Left ventricle myocardium superior (tissue), 1 donor: ENCODE measurements around the gene LTK. TPM values are rescaled to one million over a fixed set of nuclear protein-coding genes. Genes with fewer than 3 reads are reported as not detected.
"Not testable (repeated sequence)": the region's sequence is repeated elsewhere in the genome, so short reads cannot be mapped to it uniquely, and the experiment has no call there.

ENCODE experiments used
- ATAC-seq: fragments of 200-7000 bp; cut with Tn5 transposase; one replicate; pipeline ENCODE4 v1.9.1; 2020; ENCODE audit warnings: mild to moderate bottlenecking, moderate library complexity
- DNase-seq: peaks from one replicate; pipeline ENCODE4 v3.0.0-alpha.2; 2020
- intact Hi-C: fragments of 100-400 bp; cut with micrococcal nuclease; formaldehyde crosslinking; loops from one replicate; pipeline ENCODE4 v1.11.0; 2022
- total RNA-seq: library from RNA; stranded (reverse); fragmentation: NEBNext Ultra II Directional; extraction: Animal tissue kit (Norgen Biotek cat#: 25700); gene quantifications from one replicate; pipeline ENCODE4 v1.2.1, GENCODE V29; 2021
- donor health status: DM: no; HTN: yes; CAD: no; lungs with severe emphysema.

The LTK gene
- total RNA-seq, 1 donor from 2014 or later = 1.5 TPM

GRCh38 chr15:41484937-41485625 is 28.5 kb downstream of the LTK start:
- intact Hi-C loops = no loop called here
- DNase-seq (no peak), ATAC-seq (no peak)

- ATAC-seq = no peak
- DNase-seq = no peak
- intact Hi-C loops = no loop called here
Observed at GRCh38 chr15:41483519-41483918, 30.1 kb downstream of the LTK start.

GRCh38 chr15:41483115-41483514 is 30.5 kb downstream of the LTK start:
- ATAC-seq (no peak), DNase-seq (no peak)
- intact Hi-C loops = no loop called here

- intact Hi-C loops = no loop called here
- ATAC-seq = no peak
- DNase-seq = no peak
Observed at GRCh38 chr15:41482110-41482877, 31.3 kb downstream of the LTK start.

GRCh38 chr15:41480396-41481140 is 33.1 kb downstream of the LTK start:
- intact Hi-C loops = no loop called here
- ATAC-seq = no peak
- DNase-seq = no peak

DNA sequence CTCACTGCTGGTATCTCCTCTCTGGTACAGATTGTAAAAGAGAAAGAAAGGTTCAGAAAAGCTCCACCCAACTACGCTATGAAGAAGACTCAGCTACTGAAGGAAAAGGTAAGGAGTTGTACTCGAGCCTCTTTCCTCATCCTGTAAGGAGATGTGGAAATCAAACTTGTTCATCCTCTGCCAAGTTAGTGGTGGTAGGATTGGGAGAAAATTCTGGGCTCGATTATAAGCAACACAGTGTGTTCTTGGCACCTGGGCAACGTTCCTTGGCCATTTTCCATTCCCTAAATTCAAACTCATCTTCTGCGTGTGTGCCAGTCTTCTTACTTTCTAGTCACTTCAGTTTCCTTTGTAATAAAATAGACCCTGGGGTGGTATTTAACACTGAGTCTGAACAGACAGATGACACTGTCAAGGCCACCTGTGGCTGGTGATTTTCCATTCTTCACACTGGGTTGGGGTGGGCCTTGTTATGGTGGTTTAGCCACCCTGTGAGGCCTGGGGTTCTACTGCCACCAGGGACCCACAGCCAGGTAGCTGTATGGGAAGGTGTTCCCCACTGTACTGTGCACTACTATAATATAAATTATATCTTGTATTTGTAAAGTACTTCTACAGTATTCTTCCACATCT is 37.1 kb downstream of the LTK start:
- intact Hi-C loops = no loop called here
- DNase-seq = no peak
- ATAC-seq = peak; percentile 7

DNA sequence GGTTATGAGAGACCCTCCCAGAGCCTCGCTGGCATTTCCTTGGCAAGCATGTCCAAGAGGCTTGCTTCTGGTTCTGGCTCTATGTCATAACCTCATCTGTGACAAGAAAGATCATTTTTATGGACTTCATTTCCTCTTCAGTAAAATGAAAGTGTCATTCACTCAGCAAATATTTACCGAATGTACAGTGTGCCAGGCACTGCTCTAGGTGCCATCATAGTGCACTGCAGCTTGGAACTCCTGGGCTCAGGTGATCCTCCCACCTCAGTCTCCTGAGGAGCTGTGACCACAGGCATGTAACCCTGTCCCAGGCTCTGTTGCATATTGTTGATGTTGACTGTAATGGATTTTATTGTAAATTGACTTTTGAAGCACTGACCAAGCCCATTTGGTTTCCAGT is 38.7 kb downstream of the LTK start:
- DNase-seq (no peak), ATAC-seq (no peak)
- intact Hi-C loops = no loop called here

DNA sequence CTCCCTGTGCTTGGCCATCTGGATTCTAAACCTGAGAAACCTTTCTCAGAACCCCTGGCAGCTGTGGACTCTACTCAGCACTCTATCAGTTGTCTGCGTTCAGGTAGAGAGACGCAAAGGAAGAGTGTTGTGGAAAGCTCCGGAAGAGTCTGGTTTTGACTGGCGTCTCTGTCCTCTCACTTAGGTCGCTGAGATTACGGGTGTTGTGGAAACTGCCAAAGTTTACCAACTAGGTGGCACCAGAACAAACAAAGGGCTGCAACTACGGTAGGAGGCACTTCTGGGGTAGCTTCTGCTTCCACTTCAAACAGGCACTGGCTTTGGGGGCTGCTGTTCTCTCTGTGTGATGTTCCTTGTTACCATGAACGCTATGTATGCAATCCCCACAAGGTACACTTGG is 39.2 kb downstream of the LTK start:
- ATAC-seq (no peak), DNase-seq (no peak)
- intact Hi-C loops = no loop called here

DNA sequence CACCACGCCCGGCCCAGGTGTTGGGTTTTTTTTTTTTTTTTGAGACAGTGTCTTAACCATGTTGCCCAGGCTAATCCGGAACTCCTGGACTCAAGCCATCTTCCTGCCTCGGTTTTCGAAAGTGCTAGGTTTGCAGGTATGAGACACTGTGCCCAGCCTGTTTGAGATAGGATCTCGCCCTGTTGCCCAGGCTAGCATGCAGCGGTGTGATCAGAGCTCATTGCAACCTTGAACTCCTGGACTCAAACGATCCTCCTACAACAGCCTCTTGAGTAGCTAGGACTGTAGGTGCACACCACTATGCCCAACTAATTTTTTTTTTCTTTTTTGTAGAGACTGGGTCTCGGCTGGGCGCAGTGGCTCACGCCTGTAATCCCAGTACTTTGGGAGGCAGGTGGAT is 40.2 kb downstream of the LTK start:
- DNase-seq (no peak), ATAC-seq (no peak)
- intact Hi-C loops = no loop called here

DNA sequence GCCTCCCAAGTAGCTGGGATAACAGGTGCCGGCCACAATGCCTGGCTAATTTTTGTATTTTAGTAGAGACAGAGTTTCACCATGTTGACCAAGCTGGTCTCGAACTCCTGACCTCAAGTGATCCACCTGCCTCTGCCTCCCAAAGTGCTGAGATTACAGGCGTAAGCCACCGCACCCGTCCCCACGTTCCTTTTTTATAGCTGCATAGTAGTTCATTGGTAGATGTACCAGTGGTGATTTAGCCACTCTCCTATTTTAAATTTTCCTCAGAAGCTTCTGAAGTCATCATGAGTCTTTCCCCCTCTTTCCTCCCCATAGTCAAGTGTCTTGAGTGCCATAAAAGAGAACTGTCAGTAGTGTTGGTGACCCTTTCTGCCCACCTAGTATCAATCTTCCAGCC is 44.0 kb downstream of the LTK start:
- intact Hi-C loops, ATAC-seq, DNase-seq: not testable (repeated sequence)

DNA sequence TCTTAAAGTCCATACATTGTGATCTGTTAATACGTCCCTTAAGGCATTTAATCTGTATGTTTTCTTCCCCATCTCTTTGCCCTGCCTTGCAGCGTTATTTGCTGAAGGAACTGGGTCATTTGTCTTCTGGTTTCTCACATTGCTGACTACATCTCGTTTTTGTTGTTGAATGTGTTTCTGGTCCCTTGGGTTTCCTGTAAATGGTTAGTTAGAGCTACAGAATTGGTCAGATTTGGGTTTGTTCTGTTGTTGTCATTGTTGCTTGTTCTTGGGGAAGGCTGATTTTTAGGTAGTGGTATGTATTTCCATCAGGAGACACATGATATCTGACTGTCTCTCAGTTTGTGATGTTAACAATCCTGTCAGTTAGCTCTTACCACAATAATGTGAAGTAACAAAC is 46.9 kb downstream of the LTK start:
- ATAC-seq = no peak
- no peak for DNase-seq
- intact Hi-C loops = no loop called here

- ATAC-seq (no peak), DNase-seq (no peak)
- intact Hi-C loops = no loop called here
Observed at GRCh38 chr15:41465822-41466421, 47.7 kb downstream of the LTK start.

DNA sequence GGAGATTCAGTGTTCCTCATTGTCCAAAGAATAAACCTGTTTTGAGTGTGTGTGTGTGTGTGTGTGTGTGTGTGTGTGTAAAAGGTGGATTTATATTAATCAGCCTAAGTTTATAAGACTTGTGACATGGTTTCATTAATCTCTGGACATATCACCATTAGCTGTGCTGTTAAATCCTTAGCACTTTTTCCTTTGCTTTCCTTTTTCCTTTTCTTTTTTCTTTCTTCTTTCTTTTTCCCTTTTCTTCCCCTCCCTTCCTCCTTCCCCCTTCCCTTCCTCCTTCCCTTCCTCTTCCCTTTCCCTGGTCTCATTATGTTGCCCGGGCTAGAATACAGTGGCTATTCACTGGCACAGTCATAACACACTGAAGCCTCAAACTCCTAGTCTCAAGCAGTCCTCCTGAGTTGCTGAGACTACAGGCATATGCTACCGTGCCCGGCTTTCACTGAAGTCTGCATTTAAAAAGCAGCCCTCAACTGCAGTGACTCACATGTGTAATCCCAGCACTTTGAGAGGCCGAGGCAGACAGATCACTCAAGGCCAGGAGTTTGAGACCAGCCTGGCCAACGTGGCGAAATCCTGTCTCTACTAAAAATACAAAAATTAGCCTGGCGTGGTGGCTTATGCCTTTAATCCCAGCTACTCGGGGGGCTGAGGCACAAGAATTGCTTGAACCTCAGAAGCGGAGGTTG is 48.6 kb downstream of the LTK start:
- intact Hi-C loops = no loop called here
- DNase-seq (no peak), ATAC-seq (no peak)

- intact Hi-C loops = no loop called here
- no peak for ATAC-seq
- DNase-seq = no peak
Observed at GRCh38 chr15:41462084-41462795, 51.4 kb downstream of the LTK start.
